HK-2 (cell line): Measurements from ENCODE around the gene SHISAL2A.

Experiments used
- DNase-seq: peaks from one replicate; pipeline ENCODE4 v3.0.0-alpha.2; 2018; ENCODE audit not compliant: unreplicated experiment

SHISAL2A gene

DNA sequence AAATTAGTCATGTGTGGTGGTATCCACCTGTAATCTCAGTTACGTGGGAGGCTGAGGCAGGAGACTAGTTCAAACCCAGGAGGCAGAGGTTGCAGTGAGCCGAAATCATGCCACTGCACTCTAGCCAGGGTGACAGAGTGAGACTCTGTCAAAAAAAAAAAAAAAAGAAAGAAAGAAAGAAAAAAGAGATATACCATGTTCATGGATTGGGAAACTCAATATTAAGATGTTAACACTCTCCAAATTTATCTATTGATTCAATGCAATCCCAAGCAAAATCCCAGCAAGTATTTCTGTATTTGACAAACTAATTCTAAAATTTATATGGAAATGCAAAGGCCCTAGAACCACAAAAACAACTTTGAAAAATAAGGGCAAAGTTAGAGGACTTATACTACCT is 11.0 kb upstream of the SHISAL2A start:
- no peak for DNase-seq

DNA sequence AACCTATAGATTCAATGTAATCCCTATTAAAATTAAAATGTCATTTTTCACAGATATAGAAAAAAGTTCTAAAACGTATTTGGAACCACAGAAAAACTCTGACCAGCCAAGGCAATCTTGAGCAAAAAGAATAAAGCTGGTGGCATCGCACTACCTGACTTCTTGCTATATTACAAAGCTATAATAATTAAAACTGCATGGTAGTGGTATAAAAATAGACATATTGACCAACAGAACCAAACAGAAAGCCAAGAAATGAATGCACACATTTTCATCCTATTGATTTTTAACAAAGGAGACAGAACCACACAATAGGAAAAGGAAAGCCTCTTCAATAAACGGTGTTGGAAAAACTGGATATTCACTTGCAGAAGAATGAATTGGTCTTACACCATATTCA is 9.2 kb upstream of the SHISAL2A start:
- no peak for DNase-seq

DNA sequence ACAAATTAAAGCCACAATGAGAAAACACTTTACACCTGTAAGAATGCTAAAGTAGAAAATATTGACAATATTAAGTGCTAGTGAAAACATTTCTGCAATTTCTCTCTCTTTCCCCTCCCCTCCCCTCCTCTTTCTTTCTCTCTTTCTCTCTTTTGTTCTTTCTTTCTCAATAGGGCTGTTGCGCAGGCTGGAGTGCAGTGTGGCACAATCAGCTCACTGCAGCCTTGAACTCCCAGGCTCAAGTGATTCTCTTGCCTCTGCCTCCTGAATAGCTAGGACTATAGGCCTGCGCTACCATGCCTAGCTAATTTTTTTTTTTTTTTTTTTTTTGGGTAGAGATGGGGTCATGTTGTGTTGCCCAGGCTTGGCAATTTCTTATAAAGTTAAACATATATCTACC is 5.9 kb upstream of the SHISAL2A start:
- no peak for DNase-seq

DNA sequence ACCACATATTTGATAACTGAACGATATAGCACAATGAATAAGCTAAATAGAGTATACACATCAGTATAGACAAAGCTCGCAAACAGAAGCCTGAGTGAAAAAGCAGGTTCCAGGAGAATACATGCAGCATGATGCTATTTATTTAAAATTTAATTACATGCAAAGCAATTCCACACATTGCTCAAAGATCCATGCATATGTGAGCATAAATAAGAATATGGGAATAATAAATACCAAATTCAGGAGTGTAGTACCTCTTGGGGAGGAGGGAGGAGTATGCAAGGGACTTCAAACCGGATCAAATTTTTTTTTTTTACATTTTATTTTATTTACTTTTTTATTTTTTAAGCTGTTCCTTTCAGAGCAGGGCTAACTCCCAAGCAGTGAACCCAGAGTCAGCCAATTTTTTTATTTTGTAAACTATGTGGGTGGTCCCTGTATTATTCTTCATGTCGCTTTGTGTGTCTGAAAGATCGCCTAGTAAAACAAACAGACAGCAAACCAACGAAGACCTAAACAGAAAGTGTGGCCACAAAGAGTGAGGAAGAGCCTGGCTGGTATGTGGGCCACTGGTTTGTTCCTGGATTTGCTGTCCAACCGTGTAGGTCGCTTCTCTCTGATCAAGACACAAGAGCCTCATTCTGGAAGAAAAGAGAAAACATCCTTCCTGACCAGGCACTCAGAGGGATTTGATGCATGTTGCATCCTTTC is 4.2 kb upstream of the SHISAL2A start:
- DNase-seq = no peak

DNA sequence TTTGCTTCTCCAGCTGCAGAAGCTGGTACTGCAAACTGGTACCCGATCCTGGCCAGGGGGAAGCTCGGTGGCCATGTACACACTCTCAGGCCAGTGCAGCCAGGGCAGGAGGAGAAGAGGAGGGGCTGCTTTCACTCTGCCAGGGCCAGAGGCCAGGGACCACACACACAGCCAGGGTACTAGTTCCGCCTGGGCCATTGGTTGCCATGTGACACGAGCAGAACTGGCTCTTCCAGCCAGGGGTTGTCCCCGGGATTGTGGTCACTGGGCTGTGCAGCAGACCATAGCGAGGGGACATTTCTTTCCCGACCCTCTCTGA is 3.7 kb upstream of the SHISAL2A start:
- DNase-seq = no peak

DNA sequence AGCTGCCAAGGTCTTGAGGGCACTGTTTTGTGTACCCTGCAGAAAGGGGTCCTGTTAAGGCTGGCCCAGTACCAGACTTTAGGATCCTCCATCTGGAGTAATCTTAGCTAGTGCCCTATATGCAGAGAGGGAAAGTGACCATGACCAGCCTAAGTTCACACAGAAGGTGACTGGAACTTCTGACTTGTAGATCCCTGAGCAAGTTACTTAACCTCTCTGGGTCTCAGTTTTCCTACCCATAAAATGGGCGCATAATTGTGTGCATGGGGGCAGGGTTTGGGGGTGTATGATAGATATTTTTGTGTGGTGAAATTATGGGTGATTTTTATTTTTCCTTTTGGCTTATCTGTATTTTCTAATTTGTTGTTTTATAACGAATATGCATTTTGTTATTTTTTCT is 3.3 kb upstream of the SHISAL2A start:
- DNase-seq = no peak

DNA sequence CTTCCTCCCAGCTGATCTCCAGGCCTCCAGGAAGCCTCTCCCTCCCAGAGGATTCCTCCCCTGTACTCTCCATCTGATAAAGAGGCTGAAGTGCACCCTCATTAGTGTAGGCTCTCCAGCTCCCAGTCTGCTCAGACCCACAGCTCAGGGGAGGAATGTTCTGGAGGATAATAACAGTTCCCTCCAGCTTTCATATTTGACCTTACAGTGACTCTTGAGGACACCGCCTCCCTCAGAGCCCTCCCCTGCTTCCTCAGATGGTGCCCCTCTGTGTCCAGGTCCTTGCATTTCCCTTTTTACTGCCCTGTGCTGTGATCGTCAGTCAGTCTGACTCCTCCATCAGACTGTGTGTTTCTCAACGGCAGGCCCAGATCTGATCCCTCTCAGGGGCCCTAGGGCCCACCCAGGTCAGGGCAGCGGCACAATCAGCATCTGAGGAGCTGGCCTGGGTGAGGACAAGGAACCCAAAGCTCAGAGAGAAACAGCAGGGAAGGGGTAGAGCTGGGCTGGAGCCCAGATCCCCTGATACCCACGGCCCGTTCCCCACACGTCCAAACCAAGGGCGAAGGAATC is 1.1 kb upstream of the SHISAL2A start:
- DNase-seq = no peak

DNA sequence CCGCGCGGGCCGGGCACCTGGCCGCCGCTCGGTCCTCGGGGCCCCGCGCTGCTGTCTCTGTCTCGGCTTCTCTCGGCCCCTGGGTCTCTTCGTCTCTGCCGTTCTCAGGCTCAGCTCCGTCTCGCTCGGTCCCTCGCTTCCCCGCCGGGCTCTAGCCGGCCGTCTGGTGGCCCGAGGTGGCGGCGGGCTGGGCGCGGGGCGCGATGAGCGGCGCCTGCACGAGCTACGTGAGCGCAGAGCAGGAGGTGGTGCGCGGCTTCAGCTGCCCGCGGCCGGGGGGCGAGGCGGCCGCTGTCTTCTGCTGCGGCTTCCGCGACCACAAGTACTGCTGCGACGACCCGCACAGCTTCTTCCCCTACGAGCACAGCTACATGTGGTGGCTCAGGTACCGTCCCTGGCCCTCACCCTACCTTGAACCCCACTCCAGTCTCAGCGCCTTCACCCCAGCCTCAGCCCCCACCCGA is 355 bp downstream of the SHISAL2A start:
- no peak for DNase-seq

DNA sequence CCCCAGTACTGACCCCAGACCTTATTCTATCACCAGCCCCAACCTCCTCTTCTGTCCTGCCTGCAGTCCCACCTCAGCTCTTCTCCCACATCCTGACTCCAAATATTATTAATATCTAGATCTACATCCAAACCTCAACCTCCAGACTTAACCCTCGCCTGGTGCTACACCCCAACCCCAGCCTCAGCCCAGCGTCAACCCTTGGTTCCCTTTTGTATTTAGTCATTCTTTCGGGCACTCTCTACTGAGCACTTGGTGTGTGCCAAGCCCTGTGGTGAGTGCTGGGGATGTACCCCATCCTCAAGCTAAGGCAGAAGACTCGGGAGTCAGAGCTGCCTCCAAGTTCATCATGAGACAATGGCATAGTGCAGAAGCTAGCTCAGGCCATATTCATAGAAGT is 1.1 kb downstream of the SHISAL2A start:
- DNase-seq = no peak

DNA sequence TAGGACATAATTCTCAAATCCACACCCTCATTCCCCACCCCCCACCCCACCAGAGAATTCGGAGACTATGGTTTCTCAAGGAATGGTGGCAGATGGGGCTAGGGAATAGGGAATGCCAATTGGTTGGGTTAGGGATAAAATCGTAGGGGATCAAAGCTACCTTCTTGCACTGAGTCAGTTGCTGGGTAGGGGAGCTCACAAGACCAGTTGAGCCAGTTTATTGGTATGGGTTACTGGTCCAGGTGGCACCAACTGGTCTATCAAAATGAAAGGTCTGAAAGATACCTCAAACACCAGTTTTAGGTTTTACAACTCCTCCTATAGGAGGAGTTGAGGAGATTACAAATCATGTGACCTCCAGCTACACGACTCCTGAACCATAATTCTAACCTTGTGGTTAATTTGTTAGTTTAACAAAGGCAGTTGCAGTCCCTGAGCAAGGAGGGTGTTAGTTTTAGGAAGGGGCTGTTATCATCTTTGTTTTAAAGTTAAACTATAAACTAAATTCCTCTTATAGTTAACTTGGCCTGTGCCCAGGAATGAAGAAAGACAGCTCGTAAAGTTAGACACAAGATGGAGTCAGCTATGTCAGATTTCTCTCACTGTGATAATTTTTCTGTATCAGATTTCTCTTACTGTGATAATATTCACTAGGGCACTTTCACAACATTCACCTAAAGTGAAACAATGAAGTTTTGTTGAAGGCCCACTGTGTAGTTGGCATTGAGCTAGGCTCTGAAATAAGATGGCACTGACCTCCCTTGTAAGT is 2.5 kb downstream of the SHISAL2A start:
- no peak for DNase-seq

DNA sequence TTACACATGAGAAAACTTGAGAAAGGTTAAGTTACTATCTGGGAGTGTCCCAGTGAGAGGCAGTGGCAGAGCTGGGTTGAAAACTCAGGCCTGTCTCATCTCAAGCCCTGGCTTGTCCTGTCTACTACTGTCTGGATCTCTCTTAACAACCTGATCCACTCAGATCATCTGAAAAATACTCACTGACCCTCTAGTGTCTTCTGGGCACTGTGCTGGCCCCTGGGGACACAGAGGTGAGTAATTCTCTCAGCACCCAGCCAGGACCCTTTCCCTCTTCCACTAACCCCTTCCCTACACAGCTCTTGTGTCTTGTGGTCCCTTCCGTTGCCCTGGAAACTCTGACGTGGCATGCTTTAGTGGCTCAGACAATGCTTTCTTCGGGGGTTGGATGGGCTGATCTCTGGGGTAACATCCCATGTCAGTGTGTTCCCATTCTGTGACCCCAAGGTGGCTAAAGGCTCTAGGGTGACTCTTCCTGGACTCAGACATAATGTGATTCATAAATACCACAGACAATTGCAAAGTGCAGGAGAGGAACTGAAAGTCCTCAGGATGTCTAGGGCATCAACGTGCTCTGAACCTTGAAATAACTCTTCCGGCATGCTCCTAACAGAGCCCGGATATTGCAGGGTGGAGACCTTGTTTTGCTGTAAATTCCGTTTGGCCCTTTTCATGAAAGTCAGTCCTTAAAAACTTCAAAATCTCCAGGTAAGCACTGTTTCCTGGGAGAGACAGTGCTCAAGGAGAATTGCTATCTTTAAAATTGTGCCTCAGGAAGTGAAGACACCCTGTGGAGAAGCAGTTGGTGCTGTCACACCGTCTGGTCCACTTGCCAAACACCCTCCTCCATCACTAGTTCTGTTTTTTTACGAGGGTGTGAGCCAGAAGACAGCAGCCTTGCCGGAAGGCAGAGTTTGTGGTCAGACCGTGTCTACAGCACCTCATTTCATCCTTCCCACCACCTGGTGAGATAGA is 4.0 kb downstream of the SHISAL2A start:
- DNase-seq = no peak

DNA sequence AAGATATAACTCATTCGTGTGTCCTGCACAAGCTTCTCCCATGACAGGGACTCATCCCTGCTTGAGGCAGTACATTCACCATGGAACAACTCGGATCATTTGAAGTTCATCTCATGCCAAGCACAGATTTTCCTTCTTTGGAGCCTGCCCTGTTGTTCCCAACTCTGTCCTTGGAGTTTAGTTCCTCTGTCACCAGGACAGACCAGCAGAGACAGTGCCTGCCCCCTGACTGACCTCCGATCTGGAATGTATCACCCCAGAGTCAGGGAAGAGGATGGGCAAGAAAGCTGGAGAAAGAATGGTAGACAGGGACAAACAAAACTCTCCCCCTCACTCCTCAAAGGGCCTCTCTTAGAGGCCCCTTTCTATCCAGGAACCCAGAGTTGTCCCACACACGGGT is 5.0 kb downstream of the SHISAL2A start:
- DNase-seq = no peak

DNA sequence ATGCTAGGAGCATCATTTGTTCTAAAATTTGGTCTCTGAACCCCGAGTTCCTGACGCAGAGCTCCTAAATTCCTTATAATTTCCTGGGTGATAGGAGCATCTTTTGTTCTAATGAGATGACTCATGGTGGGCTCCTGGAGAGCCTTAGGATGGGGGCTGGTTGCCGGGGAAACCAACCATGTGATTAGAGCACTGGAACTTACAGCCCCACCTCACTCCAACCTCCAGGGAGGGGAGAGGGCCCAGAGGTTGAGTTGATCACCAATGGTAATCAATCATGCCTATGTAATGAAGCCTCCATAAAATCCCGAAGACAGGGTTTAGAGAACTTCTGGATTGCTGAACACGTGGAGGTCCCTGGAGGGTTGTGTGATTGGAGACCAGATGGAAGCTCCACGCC is 7.7 kb downstream of the SHISAL2A start:
- no peak for DNase-seq

DNA sequence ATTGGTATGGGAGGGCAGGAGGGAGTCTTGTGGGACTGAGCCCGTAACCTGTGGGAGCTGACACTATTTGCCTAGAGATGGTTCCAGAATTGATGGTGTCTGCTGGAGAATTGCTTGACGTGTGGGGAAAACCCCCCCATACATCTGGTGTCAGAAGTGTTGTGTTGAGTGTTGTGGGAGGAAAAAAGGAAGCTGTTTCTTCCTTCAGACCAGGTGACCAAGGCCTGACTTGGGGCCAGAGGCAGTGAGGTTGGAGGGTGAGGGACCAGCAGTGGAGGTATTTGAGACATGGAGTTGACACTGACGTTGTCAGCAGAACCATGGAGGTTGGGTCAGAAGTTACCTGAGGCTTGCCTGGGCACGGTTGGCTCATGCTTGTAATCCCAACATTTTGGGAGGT is 8.3 kb downstream of the SHISAL2A start:
- DNase-seq = no peak

DNA sequence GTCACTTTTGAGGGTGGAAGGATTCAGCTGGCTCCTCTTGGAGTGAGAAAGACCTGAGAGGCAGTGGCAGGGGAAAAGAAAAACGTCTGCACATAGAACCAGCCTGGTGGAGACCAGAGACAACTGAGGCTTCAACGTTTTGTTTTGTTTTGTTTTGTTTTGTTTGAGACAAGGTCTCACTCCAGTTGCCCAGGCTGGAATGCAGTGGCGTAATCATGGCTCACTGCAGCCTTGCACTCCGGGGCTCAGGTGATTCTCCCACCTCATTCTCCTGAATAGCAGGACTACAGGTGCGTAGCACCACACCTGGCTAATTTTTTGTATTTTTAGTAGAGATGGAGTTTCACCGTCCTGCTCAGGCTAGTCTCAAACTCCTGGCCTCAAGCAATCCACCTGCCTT is 12.3 kb downstream of the SHISAL2A start:
- DNase-seq = no peak

DNA sequence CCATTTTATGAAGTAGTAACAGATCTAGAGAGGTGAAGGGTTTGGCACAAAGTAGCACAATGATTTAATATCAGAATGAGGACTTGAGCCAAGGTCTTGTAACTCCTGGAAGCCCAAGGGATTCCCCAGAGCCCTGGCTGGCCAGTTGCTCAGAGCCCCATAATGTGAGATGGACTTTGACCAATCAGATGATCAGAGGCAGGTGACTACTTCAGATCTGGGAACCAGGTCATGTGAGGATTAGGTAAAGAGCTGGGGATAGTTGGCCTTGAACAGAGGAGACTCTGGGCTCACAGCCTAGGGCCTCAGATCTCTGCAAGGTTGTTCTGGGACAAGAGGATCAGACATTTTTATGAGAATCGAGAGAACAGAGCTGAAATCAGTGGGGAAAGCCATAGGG is 18.9 kb downstream of the SHISAL2A start:
- no peak for DNase-seq

DNA sequence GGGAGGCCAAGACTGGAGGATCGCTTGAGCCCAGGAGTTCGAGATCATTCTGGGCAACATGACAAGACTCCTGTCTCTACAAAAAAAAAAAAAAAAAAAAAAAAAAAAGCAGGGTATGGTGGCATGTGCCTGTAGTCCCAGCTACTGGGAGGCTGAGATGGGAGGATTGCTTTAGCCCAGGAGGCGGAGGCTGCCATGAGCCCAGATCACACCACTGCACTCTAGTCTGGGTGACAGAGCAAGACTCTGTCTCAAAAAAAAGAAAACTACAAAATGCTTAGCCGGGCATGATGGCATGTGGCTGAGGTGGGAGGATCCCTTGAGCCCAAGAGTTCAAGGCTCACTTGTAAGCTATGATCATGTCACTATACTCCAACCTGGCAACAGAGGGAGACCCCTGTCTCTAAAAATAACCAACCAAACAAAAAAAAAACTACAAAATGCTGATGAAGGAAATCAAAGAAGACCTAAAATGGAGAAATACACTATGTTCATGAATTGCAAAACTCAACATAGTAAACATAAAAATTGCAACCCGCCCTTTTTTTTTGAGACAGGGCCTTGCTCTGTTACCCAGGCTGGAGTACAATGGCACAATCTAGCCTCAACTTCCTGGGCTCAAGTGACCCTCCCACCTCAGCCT is 20.4 kb downstream of the SHISAL2A start:
- DNase-seq = no peak

DNA sequence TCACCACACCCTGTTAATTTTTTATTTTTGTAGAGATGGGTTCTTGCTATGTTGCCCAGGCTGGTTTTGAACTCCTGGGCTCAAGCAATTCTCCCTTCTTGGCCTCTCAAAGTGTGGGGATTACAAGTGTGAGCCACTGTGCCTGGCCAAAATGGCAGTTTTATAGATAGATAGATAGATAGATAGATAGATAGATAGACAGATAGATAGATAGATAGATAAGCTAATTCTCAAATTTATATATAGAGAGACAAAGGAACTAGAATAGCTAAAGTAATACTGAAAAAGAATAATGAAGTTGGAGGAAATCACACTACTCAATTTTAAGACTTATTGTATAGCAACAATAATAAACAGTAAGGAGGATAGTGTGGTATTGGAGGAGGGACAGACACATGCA is 21.1 kb downstream of the SHISAL2A start:
- DNase-seq = no peak

DNA sequence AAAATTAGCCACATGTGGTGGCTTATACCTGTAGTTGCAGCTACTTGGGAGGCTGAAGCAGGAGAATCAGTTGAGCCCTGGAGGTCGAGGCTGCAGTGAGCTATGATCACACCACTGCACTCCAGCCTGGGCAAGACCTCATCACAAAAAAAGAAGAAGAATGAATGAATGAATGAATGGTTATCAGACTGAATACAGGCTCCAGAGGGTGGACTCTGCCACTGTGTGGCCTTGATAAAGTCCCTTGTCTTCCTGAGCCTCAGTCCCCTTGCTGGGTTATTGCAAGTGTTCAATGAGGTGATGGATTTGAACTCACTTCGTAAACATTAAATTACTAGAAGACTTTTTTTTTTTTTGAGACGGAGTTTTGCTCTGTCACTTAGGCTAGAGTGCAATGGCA is 24.7 kb downstream of the SHISAL2A start:
- no peak for DNase-seq

DNA sequence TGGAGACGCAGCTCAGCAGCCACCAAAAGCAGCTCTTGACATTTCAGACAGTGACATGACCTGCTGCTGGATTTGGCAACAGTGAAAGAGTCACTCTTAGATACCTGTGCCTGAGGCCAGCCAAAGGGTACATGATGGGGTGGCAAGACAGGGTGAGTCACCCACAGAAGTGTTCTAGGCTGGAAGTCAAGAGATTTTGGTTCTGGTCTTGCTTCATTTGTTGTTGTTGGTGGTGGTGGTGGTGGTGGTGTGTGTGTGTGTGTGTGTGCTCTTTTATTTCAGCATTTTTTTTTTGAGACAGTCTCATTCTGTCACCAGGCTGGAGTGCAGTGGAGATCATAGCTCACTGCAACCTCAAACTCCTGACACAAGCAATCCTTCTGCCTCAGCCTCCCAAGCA is 25.8 kb downstream of the SHISAL2A start:
- no peak for DNase-seq

DNA sequence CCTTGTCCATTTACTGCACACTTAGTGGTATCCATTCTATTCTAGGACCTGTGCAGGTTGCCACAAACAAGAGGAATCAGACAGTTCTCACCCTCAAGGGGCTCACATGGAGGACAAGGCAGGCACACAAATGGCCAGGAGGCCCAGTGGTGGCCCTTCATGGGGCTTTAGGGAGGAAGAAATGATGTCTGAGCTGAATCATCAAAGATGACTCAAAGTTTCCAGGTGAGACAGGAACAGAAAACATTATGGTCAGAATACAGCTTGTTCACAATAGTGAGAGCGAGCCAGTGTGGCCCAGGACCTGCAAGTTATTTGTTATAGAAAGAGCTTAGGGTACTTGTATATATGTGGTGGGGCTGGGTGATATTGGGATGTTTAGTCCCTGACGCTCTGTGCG is 26.4 kb downstream of the SHISAL2A start:
- no peak for DNase-seq
